Lower leg skin (tissue), 4 donors: Measurements from ENCODE around the gene GK2. TPM values are rescaled to one million over a fixed set of nuclear protein-coding genes. Genes with fewer than 3 reads are reported as not detected.

Source experiments
- DNase-seq, 2 donors: peaks; one replicate each; pipeline ENCODE4 v3.0.0-alpha.2; 2019; ENCODE audit warnings: low spot score in 2 of 2
- H3K4me3 ChIP-seq: fragments of 200-600 bp; sonication (generic); 2 replicates; pipeline ENCODE4 v1.5.1; 2017; ENCODE audit warnings: mild to moderate bottlenecking, low read depth; ENCODE audit not compliant: poor library complexity, severe bottlenecking
- CTCF ChIP-seq, 3 donors: fragments of 450-650 bp; IDR thresholded peaks; one replicate each; pipeline ENCODE4 v1.5.1; 2016; ENCODE audit warnings: antibody characterized with exemption in 3 of 3, mild to moderate bottlenecking in 3 of 3, moderate library complexity in 2 of 3
- POLR2A ChIP-seq, 2 donors: fragments of 450-650 bp; IDR thresholded peaks; one replicate each; pipeline ENCODE4 v1.6.1; 2016 to 2017; ENCODE audit warnings: antibody characterized with exemption in 2 of 2, mild to moderate bottlenecking in 1 of 2, moderate library complexity in 1 of 2
- WGBS, 2 donors: methylation state at CpG; one replicate each; pipeline ENCODE4 v1.1.5; 2018; 5-methylcytosine and 5-hydroxymethylcytosine counted together
- intact Hi-C: fragments of 100-400 bp; cut with DNase I; formaldehyde crosslinking; loops from one replicate; pipeline ENCODE4 v1.15.0; 2023; ENCODE audit warnings: low total_unique reads
- total RNA-seq, 4 donors: library from RNA; depleted of rRNA; stranded (reverse); fragments of >200 nt; gene quantifications; one replicate each; pipeline ENCODE4 v1.1.0, GENCODE V29; 2016

GK2 gene
- not detected for total RNA-seq

- WGBS, 2 donors: 95% methylated on average over 16 of the region's 16 CpGs
- intact Hi-C loops: no loop called here
Observed at GRCh38 chr4:79408063-79408462, at the start of gene GK2. Gene GK2, minus strand, starts transcription at chr4:79408228. Its CDS starts 28 bp downstream, at chr4:79408200.

DNA sequence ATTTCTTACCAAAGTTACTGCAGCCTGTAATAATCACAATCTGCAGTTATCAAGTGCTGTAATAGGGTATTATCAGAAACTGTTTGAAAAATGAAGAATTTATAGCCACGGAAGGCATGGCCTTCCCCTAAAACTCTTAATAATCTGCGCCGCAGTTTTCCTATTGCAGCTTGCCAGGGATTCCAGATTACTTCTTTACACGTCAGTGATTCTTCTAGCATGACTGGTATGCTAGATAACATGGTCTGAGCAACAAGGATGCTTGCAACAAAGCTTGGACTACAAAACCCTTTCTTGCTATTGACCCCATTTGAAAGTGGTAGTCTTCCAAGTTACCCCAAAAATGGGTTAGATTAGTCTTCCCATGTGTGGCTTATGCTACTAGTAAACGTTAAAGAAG, 47.2 kb upstream of the GK2 start:
- WGBS, 2 donors: 81 to 82% methylated on average over 5 of the region's 5 CpGs
- TF ChIP-seq POLR2A (IDR thresholded peaks at IDR 0.05) (no peak), CTCF (IDR thresholded peaks at IDR 0.05) (no peak)
- no peak for DNase-seq
- no peak overlapping the region for H3K4me3 ChIP-seq
- intact Hi-C loops: no loop called here

More at GRCh38 chr4:79408063-79408462, at the start of gene GK2:
- TF ChIP-seq CTCF (IDR thresholded peaks at IDR 0.05) (no peak), POLR2A (IDR thresholded peaks at IDR 0.05) (no peak)
- DNase-seq: no peak
- no peak within 1 kb of the TSS for H3K4me3 ChIP-seq

DNA sequence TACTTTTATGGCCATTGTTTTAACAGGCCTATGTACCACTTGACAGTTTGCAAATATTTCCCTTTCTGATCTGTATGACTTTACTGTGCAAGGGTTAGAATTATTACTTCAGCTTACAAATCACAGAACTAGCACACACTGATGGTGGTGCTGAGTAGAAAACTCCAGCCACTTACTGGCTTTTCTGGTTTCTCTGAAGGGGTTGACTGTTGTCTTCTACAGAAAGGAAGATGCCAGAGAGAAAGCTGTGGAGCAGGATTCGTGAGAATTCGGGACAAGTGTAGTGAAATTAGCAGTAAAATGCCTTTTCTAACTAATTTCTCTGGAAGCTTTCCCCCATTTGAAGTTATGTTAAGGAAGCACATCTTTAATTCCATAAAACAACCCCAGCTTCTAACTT, 46.6 kb upstream of the GK2 start:
- no peak for DNase-seq
- TF ChIP-seq POLR2A (IDR thresholded peaks at IDR 0.05) (no peak), CTCF (IDR thresholded peaks at IDR 0.05) (no peak)
- no peak overlapping the region for H3K4me3 ChIP-seq
- intact Hi-C loops: no loop called here
- 41 to 73% methylated on average over 2 of the region's 2 CpGs for WGBS, 2 donors

GRCh38 chr4:79450053-79450452, 42.0 kb upstream of the GK2 start:
- no peak for DNase-seq
- 64 to 87% methylated on average over 2 of the region's 2 CpGs for WGBS, 2 donors
- intact Hi-C loops: no loop called here
- TF ChIP-seq POLR2A (IDR thresholded peaks at IDR 0.05) (no peak), CTCF (IDR thresholded peaks at IDR 0.05) (no peak)
- no peak overlapping the region for H3K4me3 ChIP-seq

GRCh38 chr4:79446145-79446544, 38.1 kb upstream of the GK2 start:
- 78 to 79% methylated on average over 4 of the region's 4 CpGs for WGBS, 2 donors
- no peak for TF ChIP-seq POLR2A (IDR thresholded peaks at IDR 0.05)
- TF ChIP-seq CTCF (IDR thresholded peaks at IDR 0.05): no peak

GRCh38 chr4:79445371-79445781, 37.3 kb upstream of the GK2 start:
- no peak overlapping the region for H3K4me3 ChIP-seq
- 24 to 33% methylated on average over 5 of the region's 5 CpGs for WGBS, 2 donors
- TF ChIP-seq POLR2A (IDR thresholded peaks at IDR 0.05): no peak
- no peak for TF ChIP-seq CTCF (IDR thresholded peaks at IDR 0.05)
- DNase-seq: no peak
- intact Hi-C loops: no loop called here

More at GRCh38 chr4:79446145-79446544, 38.1 kb upstream of the GK2 start:
- no peak overlapping the region for H3K4me3 ChIP-seq
- intact Hi-C loops: no loop called here
- no peak for DNase-seq
